Astrocyte of the spinal cord (primary cell): Measurements from ENCODE around the gene SOX6.

Source experiments
- DNase-seq: peaks from one replicate; pipeline ENCODE4 v3.0.0; 2011; ENCODE audit warnings: low read depth, low spot score
- H3K4me3 ChIP-seq: 2 replicates; pipeline ENCODE4 v1.5.1; 2011; ENCODE audit warnings: low read depth, mild to moderate bottlenecking, low read length, moderate library complexity
- CTCF ChIP-seq: IDR thresholded peaks from 2 replicates; pipeline ENCODE4 v1.5.1; 2012; ENCODE audit warnings: low read depth, mild to moderate bottlenecking, low read length, inconsistent platforms
- in situ Hi-C: cut with HindIII; loops from 2 replicates; pipeline ENCODE4 v1.10.0; 2017; ENCODE audit warnings: low sequenced_read_pairs

The SOX6 gene

GRCh38 chr11:16240687-16241086, 115.7 kb downstream of the SOX6 start:
- no peak overlapping the region for H3K4me3 ChIP-seq
- TF ChIP-seq CTCF = no peak
- in situ Hi-C loops = no loop called here
- no peak for DNase-seq

- no peak for TF ChIP-seq CTCF
- no peak overlapping the region for H3K4me3 ChIP-seq
- in situ Hi-C loops = no loop called here
- no peak for DNase-seq
Observed at GRCh38 chr11:16239141-16240105, 116.9 kb downstream of the SOX6 start.

GRCh38 chr11:16226245-16226644, 130.1 kb downstream of the SOX6 start:
- DNase-seq = peak; percentile 22
- no peak overlapping the region for H3K4me3 ChIP-seq
- in situ Hi-C loops = no loop called here
- TF ChIP-seq CTCF = no peak

DNA sequence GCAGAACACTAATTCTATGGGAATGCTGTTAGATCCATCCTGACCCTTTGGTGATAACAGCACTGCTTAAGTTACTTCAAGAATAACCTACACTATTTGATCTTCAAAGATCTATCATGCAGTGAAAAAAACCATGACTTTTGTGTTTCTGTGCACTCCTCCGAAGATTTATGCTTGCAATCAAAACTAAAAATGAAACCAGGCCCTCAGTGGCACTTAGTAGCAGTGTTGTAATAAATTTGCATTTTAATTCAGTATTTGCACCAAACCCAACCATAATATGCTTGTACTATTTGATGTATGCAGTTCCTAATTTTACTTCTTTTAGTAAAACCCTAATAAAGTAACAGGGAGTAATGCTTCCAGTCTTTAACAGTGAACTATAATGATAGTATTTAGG, 130.7 kb downstream of the SOX6 start:
- in situ Hi-C loops = no loop called here
- DNase-seq = no peak
- H3K4me3 ChIP-seq = no peak overlapping the region
- TF ChIP-seq CTCF = no peak

- in situ Hi-C loops = no loop called here
Observed at GRCh38 chr11:16223558-16223957, 132.8 kb downstream of the SOX6 start.

GRCh38 chr11:16217631-16218030, 138.7 kb downstream of the SOX6 start:
- in situ Hi-C loops = no loop called here
- TF ChIP-seq CTCF = no peak
- peak; percentile 10 for DNase-seq
- H3K4me3 ChIP-seq = no peak overlapping the region

More at GRCh38 chr11:16223558-16223957, 132.8 kb downstream of the SOX6 start:
- DNase-seq = no peak
- no peak overlapping the region for H3K4me3 ChIP-seq
- TF ChIP-seq CTCF = no peak
